OCI-LY3 (cell line): ENCODE results near the gene RPUSD4.

ENCODE experiments used
- H2AFZ ChIP-seq: fragments of 200-600, 300-600 bp; shearing (Covaris generic); 2 replicates; pipeline ENCODE4 v1.6.0; 2014; ENCODE audit warnings: antibody characterized with exemption, low read depth, low read length
- H3K27ac ChIP-seq: fragments of 200-600, 300-600 bp; sonication (generic); 2 replicates; pipeline ENCODE4 v1.5.1; 2014; ENCODE audit warnings: mild to moderate bottlenecking, low read length, moderate library complexity, mixed read lengths
- H3K27me3 ChIP-seq: fragments of 200-600, 300-600 bp; sonication (generic); 2 replicates; pipeline ENCODE4 v1.6.1; 2014; ENCODE audit warnings: low read depth, low read length, mixed read lengths
- H3K36me3 ChIP-seq: fragments of 200-600, 300-600 bp; sonication (generic); replicated peaks from 2 replicates; pipeline ENCODE3; 2014; ENCODE audit warnings: low read depth, low read length, mixed read lengths
- H3K4me1 ChIP-seq: fragments of 300-600, 200-600 bp; sonication (generic); 2 replicates; pipeline ENCODE4 v1.6.1; 2014; ENCODE audit warnings: low read length, mixed read lengths
- H3K4me2 ChIP-seq: fragments of 200-600, 300-600 bp; sonication (generic); 2 replicates; pipeline ENCODE4 v1.6.1; 2014; ENCODE audit warnings: low read length, mixed read lengths
- H3K4me3 ChIP-seq: fragments of 300-600, 200-600 bp; sonication (generic); 2 replicates; pipeline ENCODE4 v1.5.1; 2014; ENCODE audit warnings: antibody characterized with exemption, mild to moderate bottlenecking, low read length, moderate library complexity
- H3K79me2 ChIP-seq: fragments of 300-600, 200-600 bp; shearing (Covaris generic); 2 replicates; pipeline ENCODE4 v1.6.1; 2014; ENCODE audit warnings: mild to moderate bottlenecking, low read length, mixed read lengths
- H3K9ac ChIP-seq: fragments of 300-600, 200-600 bp; shearing (Covaris generic); 2 replicates; pipeline ENCODE4 v1.6.0; 2014; ENCODE audit warnings: mild to moderate bottlenecking, low read length, moderate library complexity
- H3K9me3 ChIP-seq: fragments of 200-600, 300-600 bp; shearing (Covaris generic); 2 replicates; pipeline ENCODE4 v1.6.1; 2014; ENCODE audit warnings: low read length, mixed read lengths; ENCODE audit not compliant: insufficient read depth
- H4K20me1 ChIP-seq: fragments of 200-600, 300-600 bp; sonication (generic); 2 replicates; pipeline ENCODE4 v1.6.1; 2016; ENCODE audit warnings: low read length, mixed read lengths; ENCODE audit not compliant: insufficient read depth
- EZH2phosphoT487 ChIP-seq: fragments of 200-600 bp; shearing (Covaris generic); IDR thresholded peaks from 2 replicates; pipeline ENCODE4 v1.6.1; 2018; ENCODE audit warnings: antibody characterized with exemption, mixed run types, low read depth
- TF ChIP-seq, protein P1 (sequence below): fragments of 200-600, 300-600 bp; sonication (generic); IDR thresholded peaks from 2 replicates; pipeline ENCODE4 v1.5.1; 2014; ENCODE audit warnings: antibody characterized with exemption, low read length, low read depth

RPUSD4 gene

GRCh38 chr11:126232683-126233082, 21.2 kb upstream of the RPUSD4 start:
- H3K4me1 ChIP-seq: no peaks in the 10 kb centered on the region
- no peaks in the 10 kb centered on the region for H3K9me3 ChIP-seq
- H3K9ac ChIP-seq: no peak overlapping the region
- no peaks in the 10 kb centered on the region for H3K27me3 ChIP-seq
- no peak overlapping the region for H3K4me2 ChIP-seq
- H4K20me1 ChIP-seq: no peaks in the 10 kb centered on the region
- H3K79me2 ChIP-seq: no peaks in the 10 kb centered on the region
- no peak overlapping the region for H3K4me3 ChIP-seq
- no peak overlapping the region for H3K27ac ChIP-seq
- H2AFZ ChIP-seq: no peak overlapping the region
- TF ChIP-seq EZH2phosphoT487: no peak
- TF ChIP-seq, protein P1, sequence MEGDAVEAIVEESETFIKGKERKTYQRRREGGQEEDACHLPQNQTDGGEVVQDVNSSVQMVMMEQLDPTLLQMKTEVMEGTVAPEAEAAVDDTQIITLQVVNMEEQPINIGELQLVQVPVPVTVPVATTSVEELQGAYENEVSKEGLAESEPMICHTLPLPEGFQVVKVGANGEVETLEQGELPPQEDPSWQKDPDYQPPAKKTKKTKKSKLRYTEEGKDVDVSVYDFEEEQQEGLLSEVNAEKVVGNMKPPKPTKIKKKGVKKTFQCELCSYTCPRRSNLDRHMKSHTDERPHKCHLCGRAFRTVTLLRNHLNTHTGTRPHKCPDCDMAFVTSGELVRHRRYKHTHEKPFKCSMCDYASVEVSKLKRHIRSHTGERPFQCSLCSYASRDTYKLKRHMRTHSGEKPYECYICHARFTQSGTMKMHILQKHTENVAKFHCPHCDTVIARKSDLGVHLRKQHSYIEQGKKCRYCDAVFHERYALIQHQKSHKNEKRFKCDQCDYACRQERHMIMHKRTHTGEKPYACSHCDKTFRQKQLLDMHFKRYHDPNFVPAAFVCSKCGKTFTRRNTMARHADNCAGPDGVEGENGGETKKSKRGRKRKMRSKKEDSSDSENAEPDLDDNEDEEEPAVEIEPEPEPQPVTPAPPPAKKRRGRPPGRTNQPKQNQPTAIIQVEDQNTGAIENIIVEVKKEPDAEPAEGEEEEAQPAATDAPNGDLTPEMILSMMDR: no peak
- H3K36me3 ChIP-seq: no peaks in the 10 kb centered on the region

- Histone ChIP-seq H4K20me1 (no peaks in the 10 kb centered on the region), H2AFZ (no peak overlapping the region), H3K9ac (no peak overlapping the region), H3K27ac (no peak overlapping the region), H3K4me1 (no peaks in the 10 kb centered on the region), H3K4me2 (no peak overlapping the region), H3K4me3 (no peak overlapping the region), H3K79me2 (no peaks in the 10 kb centered on the region), H3K36me3 (no peaks in the 10 kb centered on the region), H3K9me3 (no peaks in the 10 kb centered on the region), H3K27me3 (no peaks in the 10 kb centered on the region)
- TF ChIP-seq, protein P1: no peak
- TF ChIP-seq EZH2phosphoT487: no peak
Measured at GRCh38 chr11:126231725-126232459, 20.4 kb upstream of the RPUSD4 start.

DNA sequence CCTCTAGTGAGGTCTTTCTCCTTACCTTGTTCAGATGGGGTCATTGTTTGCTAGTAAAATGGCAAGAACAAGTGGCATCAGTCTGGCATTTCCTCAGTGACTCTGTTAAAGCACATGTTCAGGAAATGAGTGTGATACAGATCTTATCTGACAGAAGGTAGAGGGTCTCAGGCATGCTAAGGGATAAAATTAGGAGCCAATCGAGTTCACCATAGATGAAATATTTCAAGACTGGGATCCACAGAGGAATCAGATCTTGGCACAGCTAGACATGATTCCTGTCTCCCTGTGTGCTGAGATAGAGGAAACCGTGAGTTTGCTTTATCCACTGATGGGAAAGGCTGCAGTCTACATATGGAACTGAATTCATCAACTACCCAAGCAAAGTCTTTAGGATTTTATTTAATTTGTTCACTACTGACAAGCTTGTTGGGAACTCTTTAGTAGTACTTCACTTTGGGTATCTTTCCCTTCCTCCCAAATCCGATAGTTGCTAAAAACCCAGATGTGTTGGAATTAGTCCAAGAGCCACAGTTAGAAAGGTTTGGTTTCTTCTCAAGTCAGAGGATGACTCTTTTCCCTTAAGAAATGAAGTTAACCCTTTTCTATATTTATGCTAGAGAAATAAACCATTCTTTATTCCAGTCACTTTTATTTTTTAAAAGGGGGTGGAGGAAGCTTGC, 18.5 kb upstream of the RPUSD4 start:
- Histone ChIP-seq H4K20me1 (no peaks in the 10 kb centered on the region), H3K9ac (no peak overlapping the region), H3K4me1 (no peaks in the 10 kb centered on the region), H3K4me3 (no peak overlapping the region), H3K27me3 (no peaks in the 10 kb centered on the region), H3K36me3 (no peaks in the 10 kb centered on the region), H3K79me2 (no peaks in the 10 kb centered on the region), H3K9me3 (no peaks in the 10 kb centered on the region), H2AFZ (no peak overlapping the region), H3K27ac (no peak overlapping the region), H3K4me2 (no peak overlapping the region)
- no peak for TF ChIP-seq EZH2phosphoT487
- TF ChIP-seq, protein P1: no peak

GRCh38 chr11:126226334-126227084, 15.1 kb upstream of the RPUSD4 start:
- Histone ChIP-seq H3K4me1 (no peaks in the 10 kb centered on the region), H3K9me3 (no peaks in the 10 kb centered on the region), H4K20me1 (no peaks in the 10 kb centered on the region), H3K27ac (no peak overlapping the region), H3K4me3 (no peak overlapping the region), H3K9ac (no peak overlapping the region), H3K27me3 (no peaks in the 10 kb centered on the region), H2AFZ (no peak overlapping the region), H3K4me2 (no peak overlapping the region), H3K36me3 (no peaks in the 10 kb centered on the region), H3K79me2 (peaks cover 14% of the 10 kb centered on the region)
- TF ChIP-seq, protein P1: no peak
- no peak for TF ChIP-seq EZH2phosphoT487
